Ureter (tissue), 1 donor: ENCODE results near the gene GIPC2. TPM values are rescaled to one million over a fixed set of nuclear protein-coding genes. Genes with fewer than 3 reads are reported as not detected.
"Not testable (repeated sequence)": the region's sequence is repeated elsewhere in the genome, so short reads cannot be mapped to it uniquely, and the experiment has no call there.

ENCODE experiments used
- DNase-seq: peaks from one replicate; pipeline ENCODE4 v3.0.0-alpha.2; 2020; ENCODE audit warnings: low spot score
- total RNA-seq: library from RNA; stranded (reverse); gene quantifications from one replicate; pipeline ENCODE4 v1.2.4, GENCODE V29; 2023
- donor health status: DM: yes; HTN: yes; CAD: no.

The GIPC2 gene
- total RNA-seq, 1 donor from 2014 or later, result 3.1 TPM

- DNase-seq, result no peak
These were observed 9.3 kb upstream of the GIPC2 start for GRCh38 chr1:78036450-78036849.

- DNase-seq, result no peak
These were observed 7.7 kb upstream of the GIPC2 start for GRCh38 chr1:78038071-78038470.

- DNase-seq, result no peak
These were observed 7.3 kb upstream of the GIPC2 start for GRCh38 chr1:78038491-78038939.

- no peak for DNase-seq
These were observed 5.2 kb upstream of the GIPC2 start for GRCh38 chr1:78040484-78041089.

- no peak for DNase-seq
These were observed 2.3 kb upstream of the GIPC2 start for GRCh38 chr1:78043436-78043835.

GRCh38 chr1:78044796-78045562 is 787 bp upstream of the GIPC2 start:
- no peak for DNase-seq

GRCh38 chr1:78045563-78045925 is 222 bp upstream of the GIPC2 start:
- DNase-seq, result no peak

- DNase-seq, result no peak
These were observed 1.3 kb downstream of the GIPC2 start for GRCh38 chr1:78047106-78047505.

- DNase-seq, result no peak
These were observed 1.9 kb downstream of the GIPC2 start for GRCh38 chr1:78047631-78048030.

- no peak for DNase-seq
These were observed 2.7 kb downstream of the GIPC2 start for GRCh38 chr1:78048446-78048845.

GRCh38 chr1:78049396-78049795 is 3.6 kb downstream of the GIPC2 start:
- DNase-seq, result no peak

GRCh38 chr1:78051005-78051404 is 5.2 kb downstream of the GIPC2 start:
- no peak for DNase-seq

GRCh38 chr1:78052685-78053405 is 7.1 kb downstream of the GIPC2 start:
- DNase-seq, result no peak

- DNase-seq, result no peak
These were observed 7.7 kb downstream of the GIPC2 start for GRCh38 chr1:78053498-78053897.

GRCh38 chr1:78054559-78054958 is 8.8 kb downstream of the GIPC2 start:
- no peak for DNase-seq

- DNase-seq, result no peak
These were observed 9.2 kb downstream of the GIPC2 start for GRCh38 chr1:78054972-78055371.

GRCh38 chr1:78055565-78056132 is 9.9 kb downstream of the GIPC2 start:
- DNase-seq, result no peak

- DNase-seq, result no peak
These were observed 12.9 kb downstream of the GIPC2 start for GRCh38 chr1:78058670-78059069.

GRCh38 chr1:78060857-78061563 is 15.2 kb downstream of the GIPC2 start:
- no peak for DNase-seq

GRCh38 chr1:78061825-78062523 is 16.2 kb downstream of the GIPC2 start:
- DNase-seq, result no peak

- DNase-seq, result not testable (repeated sequence)
These were observed 19.1 kb downstream of the GIPC2 start for GRCh38 chr1:78064886-78065285.
